HG02973 (cell line): ENCODE data around the gene PLD4.
A peak's percentile ranks its signal among the peaks of the same experiment; 100 is the strongest.
"Not testable (repeated sequence)": the region's sequence is repeated elsewhere in the genome, so short reads cannot be mapped to it uniquely, and the experiment has no call there.

ENCODE experiments used
- ATAC-seq: cut with Tn5 transposase; IDR thresholded peaks from one replicate; pipeline ENCODE4 v1.9.1; 2021; ENCODE audit warnings: moderate library complexity; ENCODE audit not compliant: unreplicated experiment

The PLD4 gene

GRCh38 chr14:104898195-104898558 is 26.5 kb upstream of the PLD4 start:
- no peak for ATAC-seq

DNA sequence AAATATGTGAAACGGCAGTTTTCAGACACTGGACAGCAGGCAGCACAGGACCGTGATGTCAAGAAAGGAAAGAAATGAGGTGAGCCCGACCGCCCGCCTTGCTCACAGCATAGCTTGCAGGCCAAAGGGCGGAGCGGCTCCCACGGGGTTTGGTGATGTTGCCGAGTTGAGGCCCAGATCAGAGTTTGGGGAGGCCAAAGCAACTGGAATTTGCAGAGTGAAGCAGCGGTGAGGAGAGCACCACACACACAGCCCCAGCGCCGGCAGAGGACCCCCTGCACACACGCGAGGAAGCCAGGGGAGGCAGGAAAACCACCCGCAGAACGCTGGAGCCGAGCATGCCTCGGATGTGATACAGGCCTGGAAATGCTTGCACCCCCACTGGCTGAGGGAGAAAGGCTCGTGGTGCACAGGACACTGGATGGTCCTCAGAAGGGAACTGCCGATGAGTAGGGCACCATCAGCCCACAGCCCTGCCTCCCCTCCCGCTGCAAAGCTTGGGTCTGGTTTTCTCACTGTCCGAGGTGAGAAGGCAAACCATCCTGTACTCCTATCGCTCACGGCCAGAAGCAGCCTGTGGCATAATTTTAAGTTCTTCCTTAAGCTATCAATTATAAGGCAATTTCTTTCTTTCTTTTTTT is 25.7 kb upstream of the PLD4 start:
- ATAC-seq, result no peak

DNA sequence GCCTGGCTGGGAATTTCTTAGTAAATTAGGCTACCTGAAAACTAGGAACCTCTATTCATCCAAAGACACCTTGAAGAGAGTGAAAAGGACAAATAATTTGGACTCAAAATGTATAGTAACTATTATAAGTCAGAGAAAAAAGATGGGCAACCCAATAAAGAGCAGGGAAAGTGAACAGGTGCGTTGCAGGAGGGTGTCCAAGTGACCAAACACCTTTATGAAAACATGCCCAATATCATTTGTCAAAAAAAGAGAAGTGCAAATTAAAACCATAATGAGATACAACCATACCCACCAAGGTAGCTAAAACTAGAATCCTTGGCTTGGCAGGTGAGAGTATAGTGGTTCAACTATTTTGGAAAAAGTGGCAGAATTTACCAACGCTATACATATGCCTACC is 24.9 kb upstream of the PLD4 start:
- ATAC-seq, result no peak

DNA sequence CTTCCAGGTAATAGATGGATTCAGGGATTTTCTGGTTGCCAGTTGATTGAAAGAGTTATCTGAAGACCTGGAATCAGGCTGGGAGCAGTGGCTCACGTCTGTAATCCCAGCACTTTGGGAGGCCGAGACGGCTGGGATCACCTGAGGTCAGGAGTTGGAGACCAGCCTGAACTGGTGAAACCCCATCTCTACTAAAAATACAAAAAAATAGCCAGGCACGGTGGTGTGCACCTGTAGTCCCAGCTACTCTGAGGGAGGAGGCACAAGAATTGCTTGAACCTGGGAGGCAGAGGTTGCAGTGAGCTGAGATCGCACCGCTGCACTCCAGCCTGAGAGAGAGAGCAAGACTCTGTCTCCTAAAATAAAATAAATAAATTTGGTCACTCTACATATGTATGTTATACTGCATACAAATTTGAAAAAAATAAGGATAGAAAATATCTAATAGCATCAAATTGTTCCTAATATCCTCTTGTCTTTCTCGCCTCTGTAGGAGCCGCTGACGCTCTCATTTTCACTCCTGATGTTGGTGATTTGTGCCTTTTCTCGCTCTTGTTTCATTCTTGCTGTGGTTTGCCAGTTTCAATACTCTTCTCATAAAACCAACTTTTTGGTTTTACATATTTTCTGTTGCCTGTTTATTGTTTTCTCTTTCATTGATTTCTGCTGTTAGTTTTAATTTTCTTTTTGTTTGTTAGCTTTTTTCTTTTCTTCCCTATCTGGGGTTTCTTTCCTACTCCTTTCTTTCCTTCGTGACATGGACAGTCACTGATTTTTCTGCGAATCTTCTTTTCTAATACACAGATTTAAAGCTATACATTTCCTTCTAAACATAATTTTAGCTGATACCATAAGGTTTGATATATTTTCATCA is 23.8 kb upstream of the PLD4 start:
- ATAC-seq, result no peak

DNA sequence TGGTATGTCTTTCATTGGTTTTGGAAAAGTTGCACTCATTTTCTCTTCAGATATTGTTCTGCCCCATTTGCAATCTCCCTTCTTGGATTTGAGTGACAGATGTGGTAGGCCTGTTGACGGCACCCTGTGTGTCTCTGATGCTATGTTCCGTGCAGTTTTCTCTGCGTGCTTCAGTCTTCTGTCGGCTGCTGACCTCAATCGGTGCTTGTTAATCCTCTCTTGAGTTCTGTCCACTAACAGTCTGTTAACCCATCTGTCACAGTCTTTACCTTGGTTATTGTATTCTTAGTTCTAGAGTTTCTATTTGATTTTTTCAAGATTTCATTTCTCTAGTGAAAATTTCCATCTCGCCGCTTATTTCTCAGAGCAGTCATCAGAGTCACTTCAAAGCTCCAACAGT is 20.7 kb upstream of the PLD4 start:
- no peak for ATAC-seq

GRCh38 chr14:104904650-104905578 is 19.8 kb upstream of the PLD4 start:
- not testable (repeated sequence) for ATAC-seq

- ATAC-seq, result not testable (repeated sequence)
Observed at GRCh38 chr14:104905579-104905933, 19.1 kb upstream of the PLD4 start.

DNA sequence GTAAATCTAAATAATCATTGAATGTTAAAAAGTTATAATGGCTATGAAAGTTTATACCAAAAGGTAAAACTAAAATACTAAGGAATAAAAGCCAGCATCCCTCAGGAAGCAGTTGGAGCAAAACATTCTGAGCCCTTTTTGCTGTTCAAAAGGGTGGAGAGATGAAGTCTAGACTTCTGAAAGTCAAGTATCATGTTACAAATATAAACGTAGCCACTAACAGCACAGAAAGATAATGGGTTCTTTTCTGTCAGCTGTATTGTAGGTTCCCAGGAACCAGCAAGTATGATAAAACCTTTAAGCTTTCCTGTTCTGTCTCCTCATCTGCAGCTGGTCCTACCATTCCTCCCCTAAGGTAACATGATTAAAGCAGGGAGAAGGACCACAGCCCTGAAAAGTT is 16.4 kb upstream of the PLD4 start:
- ATAC-seq, result no peak

GRCh38 chr14:104912053-104912452 is 12.6 kb upstream of the PLD4 start:
- ATAC-seq, result no peak

DNA sequence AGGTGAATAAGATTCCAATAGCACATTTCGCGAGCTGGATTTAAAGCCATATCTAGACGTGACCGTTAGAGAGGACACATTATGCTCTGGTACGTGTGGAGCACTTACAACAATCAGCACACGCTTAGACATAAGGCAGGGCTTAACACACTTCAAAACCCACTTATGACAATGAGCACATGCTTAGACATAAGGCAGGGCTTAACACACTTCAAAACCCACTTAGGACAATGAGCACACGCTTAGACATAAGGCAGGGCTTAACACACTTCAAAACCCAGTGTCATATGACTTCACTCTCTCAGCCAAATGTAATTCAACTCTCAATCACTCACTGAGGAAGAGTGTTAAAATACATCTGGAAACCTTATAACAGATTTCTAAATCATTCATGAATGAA is 11.2 kb upstream of the PLD4 start:
- ATAC-seq, result no peak

- ATAC-seq, result no peak
Observed at GRCh38 chr14:104917116-104917515, 7.6 kb upstream of the PLD4 start.

DNA sequence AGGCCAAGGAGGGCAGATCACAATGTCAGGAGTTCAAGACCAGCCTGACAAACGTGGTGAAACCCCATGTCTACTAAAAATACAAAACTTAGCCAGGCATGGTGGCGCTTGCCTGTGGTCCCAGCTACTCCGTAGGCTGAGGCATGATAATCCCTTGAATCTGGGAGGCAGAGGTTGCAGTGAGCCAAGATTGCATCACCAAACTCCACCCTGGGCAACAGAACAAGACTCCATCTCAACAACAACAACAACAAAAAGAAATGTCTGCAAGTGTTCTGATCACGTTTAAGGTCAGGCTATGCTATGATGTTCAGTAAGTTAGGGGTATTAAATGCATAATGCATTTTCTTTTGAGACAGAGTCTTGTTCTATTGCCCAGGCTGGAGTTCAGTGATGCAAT is 6.7 kb upstream of the PLD4 start:
- no peak for ATAC-seq

GRCh38 chr14:104919152-104919992 is 5.3 kb upstream of the PLD4 start:
- not testable (repeated sequence) for ATAC-seq

GRCh38 chr14:104919993-104920315 is 4.7 kb upstream of the PLD4 start:
- no peak for ATAC-seq

DNA sequence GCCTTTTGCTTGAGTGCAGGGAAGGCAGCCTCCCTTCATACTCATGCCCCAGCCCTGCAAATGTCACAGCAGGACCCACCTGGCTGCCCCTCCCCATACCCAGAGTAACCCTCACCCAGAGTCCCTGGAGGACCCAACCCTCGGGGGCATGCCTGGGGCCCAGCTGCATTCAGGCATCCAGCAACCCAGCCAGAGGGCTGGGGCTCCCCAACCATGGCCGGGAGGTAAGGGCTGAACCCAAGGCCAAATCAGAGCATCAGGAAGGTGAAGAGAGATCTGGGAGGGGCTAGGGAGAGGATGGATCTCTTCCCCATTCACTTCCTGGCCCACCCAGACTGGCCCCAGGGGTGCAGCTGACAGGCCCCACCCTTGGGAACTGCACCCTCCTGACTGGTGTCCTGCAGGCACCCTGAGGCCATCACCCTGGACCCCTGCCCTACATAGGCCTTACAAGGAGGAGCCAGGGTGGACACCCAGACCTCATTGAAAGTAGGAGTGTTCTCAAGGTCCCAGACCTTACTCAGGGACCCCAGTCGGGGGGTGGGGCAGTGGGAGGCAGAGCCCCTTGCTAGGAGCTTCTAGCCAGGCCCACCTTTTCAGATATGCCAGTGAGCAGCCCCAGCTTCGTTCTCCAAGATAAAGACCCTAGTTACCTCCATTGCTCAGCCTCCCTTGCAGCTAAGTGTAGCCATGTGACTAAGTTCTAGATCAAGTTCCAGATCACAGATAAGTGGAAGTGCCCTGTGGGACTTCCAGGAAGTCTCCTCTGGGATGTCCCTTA is 849 bp upstream of the PLD4 start:
- ATAC-seq, result no peak

- no peak for ATAC-seq
Observed at GRCh38 chr14:104925214-104925854, 655 bp downstream of the PLD4 start.

GRCh38 chr14:104925855-104926609 is 1.4 kb downstream of the PLD4 start:
- peak; percentile 2 for ATAC-seq

DNA sequence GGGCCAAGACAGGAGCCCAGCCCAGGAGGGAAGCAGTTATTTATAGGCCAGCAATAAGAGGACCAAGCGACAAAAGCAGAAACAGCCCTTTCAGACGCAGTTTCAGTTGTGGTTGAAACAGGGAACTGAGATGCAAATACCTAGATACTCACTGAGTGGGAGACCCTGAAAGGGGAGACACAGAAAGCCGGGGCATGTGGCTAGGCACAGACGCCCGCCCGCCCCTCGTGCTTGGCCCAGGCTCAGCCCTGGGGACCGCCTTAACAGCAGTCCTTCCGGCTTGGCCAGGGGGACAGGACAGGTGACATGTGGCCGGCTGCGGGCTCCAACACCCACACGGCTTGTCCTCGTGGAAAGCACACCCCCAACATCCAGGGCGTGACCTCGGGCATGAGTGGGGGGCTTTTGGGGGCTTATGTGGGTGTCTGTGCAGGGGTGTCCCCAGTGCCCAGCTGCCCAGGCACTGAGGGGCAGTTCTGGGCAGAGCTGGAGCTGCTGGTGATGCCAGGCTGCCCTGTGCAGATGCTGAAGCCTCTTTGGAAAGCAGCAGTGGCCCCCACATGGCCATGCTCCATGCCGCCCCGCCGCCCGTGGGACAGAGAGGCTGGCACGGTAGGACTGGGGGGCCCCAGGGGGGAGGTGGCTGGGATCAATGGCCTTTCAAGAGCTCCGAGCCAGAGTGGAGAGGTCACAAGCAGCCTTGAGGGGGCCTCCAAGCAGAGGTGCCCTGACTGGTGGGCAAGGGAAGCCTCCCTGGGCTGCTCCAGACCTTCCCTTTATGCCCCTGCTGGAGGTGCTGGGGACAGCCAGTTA is 2.1 kb downstream of the PLD4 start:
- ATAC-seq, result peak; percentile 66
